ENCODE data around the gene PCDHA11.
"Not testable (repeated sequence)": the region's sequence is repeated elsewhere in the genome, so short reads cannot be mapped to it uniquely, and the experiment has no call there.

The PCDHA11 gene

DNA sequence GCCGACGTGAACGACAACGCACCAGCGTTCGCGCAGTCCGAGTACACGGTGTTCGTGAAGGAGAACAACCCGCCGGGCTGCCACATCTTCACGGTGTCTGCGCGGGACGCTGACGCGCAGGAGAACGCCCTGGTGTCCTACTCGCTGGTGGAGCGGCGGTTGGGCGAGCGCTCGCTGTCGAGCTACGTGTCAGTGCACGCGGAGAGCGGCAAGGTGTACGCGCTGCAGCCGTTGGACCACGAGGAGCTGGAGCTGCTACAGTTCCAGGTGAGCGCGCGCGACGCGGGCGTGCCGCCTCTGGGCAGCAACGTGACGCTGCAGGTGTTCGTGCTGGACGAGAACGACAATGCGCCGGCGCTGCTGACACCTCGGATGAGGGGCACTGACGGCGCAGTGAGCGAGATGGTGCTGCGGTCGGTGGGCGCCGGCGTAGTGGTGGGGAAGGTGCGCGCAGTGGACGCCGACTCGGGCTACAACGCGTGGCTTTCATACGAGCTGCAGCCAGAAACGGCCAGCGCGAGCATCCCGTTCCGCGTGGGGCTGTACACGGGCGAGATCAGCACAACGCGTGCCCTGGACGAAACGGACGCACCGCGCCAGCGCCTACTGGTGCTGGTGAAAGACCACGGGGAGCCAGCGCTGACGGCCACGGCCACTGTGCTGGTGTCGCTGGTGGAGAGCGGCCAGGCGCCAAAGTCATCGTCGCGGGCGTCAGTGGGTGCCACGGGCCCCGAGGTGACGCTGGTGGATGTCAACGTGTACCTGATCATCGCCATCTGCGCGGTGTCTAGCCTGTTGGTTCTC is 18.7 kb upstream of the PCDHA11 start:
- DNase-seq (ENCODE audit: low read depth): not testable (repeated sequence)

DNA sequence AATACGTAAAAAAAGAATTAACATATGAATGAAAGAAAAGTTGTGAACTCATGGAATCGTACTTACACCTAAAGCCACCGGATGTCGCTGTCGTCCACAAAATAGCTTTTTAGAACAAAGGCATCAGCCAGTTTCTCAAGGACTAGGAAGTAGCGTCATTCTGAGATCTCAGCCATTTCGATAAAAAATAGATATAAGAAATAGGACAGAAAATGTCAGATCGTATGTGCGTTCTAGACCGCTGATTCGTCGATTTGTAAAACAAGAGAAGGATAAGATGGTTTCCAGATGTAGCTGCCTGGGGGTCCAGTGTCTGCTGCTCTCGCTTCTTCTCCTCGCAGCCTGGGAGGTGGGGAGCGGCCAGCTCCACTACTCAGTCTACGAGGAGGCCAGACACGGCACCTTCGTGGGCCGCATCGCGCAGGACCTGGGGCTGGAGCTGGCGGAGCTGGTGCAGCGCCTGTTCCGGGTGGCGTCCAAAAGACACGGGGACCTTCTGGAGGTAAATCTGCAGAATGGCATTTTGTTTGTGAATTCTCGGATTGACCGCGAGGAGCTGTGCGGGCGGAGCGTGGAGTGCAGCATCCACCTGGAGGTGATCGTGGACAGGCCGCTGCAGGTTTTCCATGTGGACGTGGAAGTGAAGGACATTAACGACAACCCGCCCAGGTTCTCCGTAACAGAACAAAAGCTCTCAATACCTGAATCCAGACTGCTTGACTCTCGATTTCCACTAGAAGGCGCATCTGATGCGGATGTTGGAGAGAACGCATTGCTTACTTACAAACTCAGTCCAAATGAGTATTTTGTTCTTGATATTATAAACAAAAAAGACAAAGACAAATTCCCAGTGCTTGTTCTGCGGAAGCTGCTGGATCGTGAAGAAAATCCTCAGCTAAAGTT is 12.7 kb upstream of the PCDHA11 start, which contains the start of gene PCDHA10:
PCDHA10 (plus strand) TSS at position 126 of the 903 bp plus-strand sequence; CDS start at position 278, 152 bp downstream.
- DNase-seq (ENCODE audit: low read depth): no peak

DNA sequence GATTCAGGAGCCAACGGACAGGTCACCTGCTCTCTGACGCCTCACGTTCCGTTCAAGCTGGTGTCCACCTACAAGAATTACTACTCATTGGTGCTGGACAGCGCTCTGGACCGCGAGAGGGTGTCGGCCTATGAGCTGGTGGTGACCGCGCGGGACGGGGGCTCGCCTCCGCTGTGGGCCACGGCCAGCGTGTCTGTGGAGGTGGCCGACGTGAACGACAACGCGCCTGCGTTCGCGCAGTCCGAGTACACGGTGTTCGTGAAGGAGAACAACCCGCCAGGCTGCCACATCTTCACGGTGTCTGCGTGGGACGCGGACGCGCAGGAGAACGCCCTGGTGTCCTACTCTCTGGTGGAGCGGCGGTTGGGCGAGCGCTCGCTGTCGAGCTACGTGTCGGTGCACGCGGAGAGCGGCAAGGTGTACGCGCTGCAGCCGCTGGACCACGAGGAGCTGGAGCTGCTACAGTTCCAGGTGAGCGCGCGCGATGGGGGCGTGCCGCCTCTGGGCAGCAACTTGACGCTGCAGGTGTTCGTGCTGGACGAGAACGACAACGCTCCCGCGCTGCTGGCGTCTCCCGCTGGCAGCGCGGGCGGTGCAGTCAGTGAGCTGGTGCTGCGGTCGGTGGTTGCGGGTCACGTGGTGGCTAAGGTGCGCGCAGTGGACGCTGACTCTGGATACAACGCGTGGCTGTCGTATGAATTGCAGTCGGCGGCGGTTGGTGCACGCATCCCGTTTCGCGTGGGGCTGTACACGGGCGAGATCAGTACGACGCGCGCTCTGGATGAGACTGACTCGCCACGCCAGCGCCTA is 11.4 kb upstream of the PCDHA11 start:
- no peak for DNase-seq (ENCODE audit: low read depth)

DNA sequence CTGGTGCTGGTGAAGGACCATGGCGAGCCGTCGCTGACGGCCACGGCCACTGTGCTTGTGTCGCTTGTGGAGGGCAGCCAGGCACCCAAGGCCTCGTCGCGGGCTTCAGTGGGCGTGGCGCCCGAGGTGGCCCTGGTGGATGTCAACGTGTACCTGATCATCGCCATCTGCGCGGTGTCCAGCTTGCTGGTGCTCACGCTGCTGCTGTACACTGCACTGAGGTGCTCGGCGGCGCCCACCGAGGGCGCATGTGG is 10.8 kb upstream of the PCDHA11 start:
- DNase-seq (ENCODE audit: low read depth): no peak

DNA sequence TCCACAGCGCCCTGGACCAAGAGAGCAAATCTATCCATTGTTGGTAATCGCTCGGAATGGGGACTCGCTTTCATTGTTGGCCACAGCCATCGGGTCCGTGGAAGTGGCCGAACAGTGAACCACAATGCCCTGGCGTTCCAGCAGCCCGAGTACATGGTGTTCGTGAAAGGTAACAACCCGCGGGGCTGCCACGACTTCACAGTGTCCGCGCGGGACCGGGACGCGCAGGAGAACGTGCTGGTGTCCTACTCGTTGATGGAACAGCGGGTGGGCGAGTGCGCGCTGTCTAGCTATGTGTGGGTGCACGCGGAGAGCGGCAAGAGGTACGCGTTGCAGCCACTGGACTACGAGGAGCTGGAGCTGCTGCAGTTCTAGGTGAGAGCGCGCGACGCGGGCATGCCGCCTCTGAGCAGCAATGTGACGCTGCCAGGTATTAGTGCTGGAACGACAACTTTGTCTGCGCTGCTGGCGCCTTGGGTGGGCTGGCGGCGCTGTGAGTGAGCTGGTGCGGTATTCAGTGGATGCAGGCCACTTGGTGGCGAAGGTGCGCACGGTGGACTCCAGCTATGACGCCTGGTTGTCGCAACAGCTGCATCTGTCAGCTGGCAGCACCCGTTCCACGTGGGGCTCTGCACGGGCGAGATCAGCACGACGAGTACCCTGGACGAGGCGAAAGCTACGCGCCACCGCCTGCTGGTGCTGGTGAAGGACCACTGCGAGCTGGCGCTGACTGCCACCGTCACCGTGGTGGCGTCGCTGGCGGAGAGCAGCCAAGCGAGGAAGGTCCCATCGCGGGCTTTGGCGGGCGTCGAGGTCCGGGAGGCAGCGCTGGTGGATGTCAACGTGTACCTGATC is 6.1 kb upstream of the PCDHA11 start:
- no peak for DNase-seq (ENCODE audit: low read depth)

DNA sequence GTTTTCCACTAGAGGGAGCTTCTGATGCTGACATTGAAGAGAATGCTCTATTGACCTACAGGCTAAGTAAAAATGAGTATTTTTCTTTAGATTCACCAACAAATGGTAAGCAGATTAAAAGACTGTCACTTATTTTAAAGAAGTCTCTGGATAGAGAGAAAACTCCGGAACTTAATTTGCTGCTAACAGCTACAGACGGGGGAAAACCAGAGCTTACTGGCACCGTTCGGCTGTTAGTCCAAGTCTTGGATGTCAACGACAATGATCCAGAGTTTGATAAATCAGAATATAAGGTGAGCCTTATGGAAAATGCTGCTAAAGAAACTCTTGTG is 764 bp downstream of the PCDHA11 start:
- no peak for DNase-seq (ENCODE audit: low read depth)

DNA sequence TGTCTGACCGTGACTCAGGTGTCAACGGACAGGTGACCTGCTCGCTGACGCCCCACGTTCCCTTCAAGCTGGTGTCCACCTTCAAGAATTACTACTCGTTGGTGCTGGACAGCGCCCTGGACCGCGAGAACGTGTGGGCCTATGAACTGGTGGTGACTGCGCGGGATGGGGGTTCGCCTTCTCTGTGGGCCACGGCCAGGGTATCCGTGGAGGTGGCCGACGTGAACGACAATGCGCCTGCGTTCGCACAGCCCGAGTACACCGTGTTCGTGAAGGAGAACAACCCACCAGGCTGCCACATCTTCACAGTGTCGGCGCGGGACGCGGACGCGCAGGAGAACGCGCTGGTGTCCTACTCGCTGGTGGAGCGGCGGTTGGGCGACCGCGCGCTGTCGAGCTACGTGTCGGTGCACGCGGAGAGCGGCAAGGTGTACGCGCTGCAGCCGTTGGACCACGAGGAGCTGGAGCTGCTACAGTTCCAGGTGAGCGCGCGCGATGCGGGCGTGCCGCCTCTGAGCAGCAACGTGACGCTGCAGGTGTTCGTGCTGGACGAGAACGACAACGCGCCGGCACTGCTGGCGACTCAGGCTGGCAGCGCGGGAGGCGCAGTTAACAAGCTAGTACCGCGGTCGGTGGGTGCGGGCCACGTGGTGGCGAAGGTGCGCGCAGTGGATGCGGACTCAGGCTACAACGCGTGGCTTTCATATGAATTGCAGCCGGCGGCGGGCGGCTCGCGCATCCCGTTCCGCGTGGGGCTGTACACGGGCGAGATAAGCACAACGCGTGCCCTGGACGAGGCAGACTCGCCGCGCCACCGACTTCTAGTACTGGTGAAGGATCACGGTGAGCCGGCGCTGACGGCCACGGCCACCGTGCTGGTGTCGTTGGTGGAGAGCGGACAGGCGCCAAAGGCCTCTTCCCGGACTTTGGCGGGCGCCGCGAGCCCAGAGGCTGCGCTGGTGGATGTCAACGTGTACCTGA is 1.8 kb downstream of the PCDHA11 start:
- no peak for DNase-seq (ENCODE audit: low read depth)

DNA sequence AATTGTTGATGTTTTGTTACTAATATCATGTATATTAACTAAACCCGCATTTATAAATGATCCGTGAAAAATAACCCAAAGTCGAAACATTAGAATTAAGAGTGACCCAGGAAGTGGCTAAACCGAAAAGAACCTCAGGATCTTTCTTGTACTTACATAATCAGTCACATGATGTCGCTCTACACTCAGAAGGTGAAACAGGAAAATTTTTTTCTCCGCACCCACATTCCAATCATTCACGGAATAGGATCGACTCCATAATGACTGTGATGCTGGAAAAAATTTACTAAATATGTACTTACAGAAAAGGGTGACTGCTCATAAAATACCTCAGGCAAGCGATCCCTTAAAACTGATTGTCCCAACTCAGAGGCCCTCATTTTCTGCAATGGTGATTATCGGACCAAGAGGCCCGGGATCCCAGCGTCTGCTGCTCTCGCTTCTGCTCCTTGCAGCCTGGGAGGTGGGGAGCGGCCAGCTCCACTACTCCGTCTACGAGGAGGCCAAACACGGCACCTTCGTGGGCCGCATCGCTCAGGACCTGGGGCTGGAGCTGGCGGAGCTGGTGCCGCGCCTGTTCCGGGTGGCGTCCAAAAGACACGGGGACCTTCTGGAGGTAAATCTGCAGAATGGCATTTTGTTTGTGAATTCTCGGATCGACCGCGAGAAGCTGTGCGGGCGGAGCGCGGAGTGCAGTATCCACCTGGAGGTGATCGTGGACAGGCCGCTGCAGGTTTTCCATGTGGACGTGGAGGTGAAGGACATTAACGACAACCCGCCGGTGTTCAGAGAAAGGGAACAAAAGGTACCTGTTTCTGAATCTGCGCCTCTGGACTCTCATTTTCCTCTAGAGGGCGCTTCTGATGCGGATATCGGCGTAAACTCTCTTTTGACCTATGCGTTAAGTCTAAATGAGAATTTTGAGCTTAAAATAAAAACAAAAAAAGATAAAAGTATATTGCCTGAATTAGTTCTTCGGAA is 6.6 kb downstream of the PCDHA11 start, which contains the start of gene PCDHA12:
PCDHA12 (plus strand) TSS at position 224 of the 981 bp plus-strand sequence; CDS start at position 389, 165 bp downstream.
- no peak for DNase-seq (ENCODE audit: low read depth)

DNA sequence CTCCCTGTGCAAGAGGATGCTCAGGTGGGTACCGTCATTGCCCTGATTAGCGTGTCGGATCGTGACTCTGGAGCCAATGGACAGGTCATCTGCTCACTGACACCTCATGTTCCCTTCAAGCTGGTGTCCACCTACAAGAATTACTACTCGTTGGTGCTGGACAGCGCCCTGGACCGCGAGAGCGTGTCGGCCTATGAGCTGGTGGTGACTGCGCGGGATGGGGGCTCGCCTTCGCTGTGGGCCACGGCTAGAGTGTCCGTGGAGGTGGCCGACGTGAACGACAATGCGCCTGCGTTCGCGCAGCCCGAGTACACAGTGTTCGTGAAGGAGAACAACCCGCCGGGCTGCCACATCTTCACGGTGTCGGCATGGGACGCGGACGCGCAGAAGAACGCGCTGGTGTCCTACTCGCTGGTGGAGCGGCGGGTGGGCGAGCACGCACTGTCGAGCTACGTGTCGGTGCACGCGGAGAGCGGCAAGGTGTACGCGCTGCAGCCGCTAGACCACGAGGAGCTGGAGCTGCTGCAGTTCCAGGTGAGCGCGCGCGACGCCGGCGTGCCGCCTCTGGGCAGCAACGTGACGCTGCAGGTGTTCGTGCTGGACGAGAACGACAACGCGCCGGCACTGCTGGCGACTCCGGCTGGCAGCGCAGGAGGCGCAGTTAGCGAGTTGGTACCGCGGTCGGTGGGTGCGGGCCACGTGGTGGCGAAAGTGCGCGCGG is 7.9 kb downstream of the PCDHA11 start:
- not testable (repeated sequence) for DNase-seq (ENCODE audit: low read depth)

DNA sequence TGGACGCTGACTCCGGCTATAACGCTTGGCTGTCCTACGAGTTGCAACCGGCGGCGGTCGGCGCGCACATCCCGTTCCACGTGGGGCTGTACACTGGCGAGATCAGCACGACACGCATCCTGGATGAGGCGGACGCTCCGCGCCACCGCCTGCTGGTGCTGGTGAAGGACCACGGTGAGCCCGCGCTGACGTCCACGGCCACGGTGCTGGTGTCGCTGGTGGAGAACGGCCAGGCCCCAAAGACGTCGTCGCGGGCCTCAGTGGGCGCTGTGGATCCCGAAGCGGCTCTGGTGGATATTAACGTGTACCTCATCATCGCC is 8.5 kb downstream of the PCDHA11 start:
- DNase-seq (ENCODE audit: low read depth): no peak

DNA sequence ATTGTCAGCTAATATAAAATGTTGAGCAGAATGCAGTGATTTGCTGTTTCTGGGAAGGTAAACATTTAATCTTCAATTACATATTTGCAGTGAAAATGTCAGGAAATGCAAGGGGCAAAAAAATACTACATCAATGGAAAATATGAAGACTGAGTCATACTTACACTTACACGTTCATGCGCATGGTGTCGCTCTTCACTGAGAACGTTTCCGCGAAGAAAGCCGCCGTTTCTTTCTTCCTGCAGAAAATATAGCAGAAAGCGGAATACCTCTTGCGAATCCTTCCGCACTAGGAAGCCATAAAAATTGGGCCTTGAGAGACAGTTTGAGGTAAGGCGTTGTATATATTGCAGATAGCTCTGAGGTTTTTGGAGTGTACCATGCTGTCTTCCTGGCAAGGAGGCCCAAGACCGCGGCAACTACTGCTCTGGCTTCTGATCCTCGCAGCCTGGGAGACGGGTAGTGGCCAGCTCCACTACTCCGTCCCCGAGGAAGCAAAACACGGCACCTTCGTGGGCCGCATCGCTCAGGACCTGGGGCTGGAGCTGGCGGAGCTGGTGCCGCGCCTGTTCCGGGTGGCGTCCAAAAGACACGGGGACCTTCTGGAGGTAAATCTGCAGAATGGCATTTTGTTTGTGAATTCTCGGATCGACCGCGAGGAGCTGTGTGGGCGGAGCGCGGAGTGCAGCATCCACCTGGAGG is 13.3 kb downstream of the PCDHA11 start, which contains the start of gene PCDHA13:
PCDHA13 (plus strand) TSS at position 236 of the 702 bp plus-strand sequence; CDS start at position 381, 145 bp downstream.
- no peak for DNase-seq (ENCODE audit: low read depth)

DNA sequence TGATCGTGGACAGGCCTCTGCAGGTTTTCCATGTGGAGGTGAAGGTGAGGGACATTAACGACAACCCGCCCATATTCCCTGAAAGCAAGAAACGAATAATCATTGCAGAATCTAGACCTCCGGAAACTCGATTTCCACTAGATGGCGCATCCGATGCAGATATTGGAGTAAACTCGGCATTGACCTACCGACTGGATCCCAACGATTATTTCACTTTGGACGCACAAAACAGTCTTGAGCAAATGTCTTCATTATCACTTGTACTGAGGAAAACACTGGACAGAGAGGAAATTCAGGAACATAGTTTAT is 13.8 kb downstream of the PCDHA11 start:
- DNase-seq (ENCODE audit: low read depth): peak; percentile 9

DNA sequence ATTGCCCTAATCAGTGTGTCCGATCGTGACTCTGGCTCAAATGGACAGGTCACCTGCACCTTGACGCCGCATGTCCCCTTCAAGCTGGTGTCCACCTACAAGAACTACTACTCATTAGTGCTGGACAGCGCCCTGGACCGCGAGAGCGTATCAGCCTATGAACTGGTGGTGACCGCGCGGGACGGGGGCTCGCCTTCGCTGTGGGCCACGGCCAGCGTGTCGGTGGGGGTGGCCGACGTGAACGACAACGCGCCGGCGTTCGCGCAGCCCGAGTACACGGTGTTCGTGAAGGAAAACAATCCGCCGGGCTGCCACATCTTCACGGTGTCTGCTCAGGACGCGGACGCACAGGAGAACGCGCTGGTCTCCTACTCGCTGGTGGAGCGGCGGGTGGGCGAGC is 14.6 kb downstream of the PCDHA11 start:
- DNase-seq (ENCODE audit: low read depth): no peak

DNA sequence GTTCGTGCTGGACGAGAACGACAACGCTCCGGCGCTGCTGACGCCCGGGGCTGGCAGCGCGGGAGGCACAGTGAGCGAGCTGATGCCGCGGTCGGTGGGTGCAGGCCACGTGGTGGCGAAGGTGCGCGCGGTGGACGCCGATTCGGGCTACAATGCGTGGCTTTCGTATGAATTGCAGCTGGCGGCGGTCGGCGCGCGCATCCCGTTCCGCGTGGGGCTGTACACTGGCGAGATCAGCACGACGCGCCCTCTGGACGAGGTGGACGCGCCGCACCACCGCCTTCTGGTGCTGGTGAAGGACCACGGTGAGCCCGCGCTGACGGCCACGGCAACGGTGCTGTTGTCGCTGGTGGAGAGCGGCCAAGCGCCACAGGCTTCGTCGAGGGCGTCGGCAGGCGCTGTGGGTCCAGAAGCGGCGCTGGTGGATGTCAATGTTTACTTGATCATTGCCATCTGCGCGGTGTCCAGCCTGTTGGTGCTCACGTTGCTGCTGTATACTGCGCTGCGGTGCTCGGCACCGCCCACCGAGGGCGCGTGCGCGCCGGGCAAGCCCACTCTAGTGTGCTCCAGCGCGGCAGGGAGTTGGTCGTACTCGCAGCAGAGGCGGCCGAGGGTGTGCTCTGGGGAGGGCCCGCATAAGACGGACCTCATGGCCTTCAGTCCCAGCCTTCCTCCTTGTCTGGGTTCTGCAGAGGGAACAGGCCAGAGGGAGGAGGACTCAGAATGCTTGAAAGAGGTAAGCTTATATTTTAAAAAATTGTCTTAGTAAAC is 15.4 kb downstream of the PCDHA11 start:
- DNase-seq (ENCODE audit: low read depth): no peak

DNA sequence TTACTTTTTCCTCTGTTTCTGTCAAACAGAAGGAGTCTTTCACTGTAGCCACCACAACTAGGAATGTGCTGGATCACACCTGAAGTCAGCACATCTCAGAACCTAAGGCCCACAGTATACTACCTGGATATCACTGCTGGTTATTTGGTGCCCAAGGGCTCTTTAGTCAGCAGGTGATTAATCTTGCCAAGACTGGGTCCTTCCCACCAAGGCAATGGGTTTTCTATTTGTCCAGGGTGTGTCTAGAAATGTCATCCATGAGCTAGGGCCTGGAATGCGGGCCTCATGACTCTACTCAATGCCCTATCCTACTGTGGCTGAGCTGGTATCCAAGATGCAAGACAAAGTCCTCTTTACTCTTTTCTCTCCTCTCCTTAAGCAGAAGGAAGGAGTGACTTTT is 47.6 kb downstream of the PCDHA11 start:
- DNase-seq (ENCODE audit: low read depth): no peak
